GM18858 (cell line): Measurements from ENCODE around the gene GADD45A.

Experiments
- ATAC-seq: cut with Tn5 transposase; IDR thresholded peaks from one replicate; pipeline ENCODE4 v1.9.1; 2021; ENCODE audit not compliant: unreplicated experiment

Gene GADD45A

DNA sequence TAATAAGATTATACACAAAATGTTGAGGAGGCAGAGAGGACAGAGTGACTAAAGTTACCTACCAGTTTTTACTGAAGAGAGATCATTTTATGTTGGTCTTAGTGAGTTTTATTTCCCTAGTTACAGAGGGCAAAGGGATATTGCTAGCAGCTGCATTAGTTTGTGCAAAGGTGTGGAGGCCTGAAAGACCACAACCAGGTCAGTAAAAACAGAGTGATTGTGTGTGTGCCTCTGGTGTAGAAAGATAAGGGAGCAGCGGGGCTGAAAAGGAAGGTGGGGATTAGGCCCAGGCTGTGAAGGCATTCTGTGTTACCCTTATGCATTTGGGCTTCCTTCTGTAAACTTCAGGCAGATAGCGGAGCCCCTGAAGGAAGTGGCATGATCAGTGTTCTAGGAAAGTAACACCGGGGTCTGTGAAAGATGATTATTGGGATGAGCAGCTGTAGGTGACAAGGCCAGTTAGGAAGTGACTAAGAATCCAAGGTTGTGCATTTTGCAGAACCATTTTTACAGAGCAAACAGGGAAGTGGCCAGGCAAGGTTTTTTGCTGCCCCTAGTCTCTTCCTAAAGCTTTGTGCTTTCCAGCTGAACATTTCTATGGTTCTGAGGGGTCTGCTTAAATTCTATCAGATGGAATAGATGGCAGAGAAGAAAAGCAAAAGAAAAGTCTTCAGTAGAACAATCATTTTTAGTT is 3.7 kb downstream of the GADD45A start:
- no peak for ATAC-seq

DNA sequence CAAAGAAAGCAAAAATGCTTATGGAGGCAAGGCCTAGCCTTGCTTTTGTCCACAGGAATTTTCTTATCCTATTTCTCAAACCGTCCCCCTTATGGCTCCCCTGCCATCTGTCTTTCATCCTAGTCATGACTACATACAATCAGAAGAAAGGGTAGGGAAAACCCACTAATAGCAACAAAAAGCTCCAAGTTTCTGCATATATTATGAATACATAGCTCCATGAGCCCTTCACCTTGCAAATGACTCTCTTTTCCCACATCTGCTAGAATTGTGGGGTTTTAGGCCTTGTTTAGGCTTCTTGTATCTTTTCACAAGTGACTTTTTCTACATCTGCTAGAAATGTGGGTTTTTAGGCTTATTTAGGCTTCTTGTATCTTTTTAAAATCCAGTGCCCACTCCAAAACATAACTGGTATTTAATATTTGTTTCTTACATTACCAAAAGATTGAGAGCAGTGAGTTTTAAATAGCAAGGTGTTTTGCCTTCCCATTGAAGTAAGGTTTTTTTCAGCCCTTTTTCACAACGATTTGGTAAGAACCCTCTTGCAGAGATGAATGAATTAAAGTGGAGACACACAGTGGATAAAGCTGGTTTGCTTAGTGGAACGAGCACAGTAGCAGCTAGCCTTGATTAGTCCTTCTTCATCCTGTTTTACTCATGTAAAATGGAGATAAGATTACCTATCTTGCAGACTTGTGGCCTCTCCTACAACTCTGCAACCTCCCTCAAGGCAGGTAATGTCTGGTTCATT is 4.4 kb downstream of the GADD45A start:
- ATAC-seq, result no peak

DNA sequence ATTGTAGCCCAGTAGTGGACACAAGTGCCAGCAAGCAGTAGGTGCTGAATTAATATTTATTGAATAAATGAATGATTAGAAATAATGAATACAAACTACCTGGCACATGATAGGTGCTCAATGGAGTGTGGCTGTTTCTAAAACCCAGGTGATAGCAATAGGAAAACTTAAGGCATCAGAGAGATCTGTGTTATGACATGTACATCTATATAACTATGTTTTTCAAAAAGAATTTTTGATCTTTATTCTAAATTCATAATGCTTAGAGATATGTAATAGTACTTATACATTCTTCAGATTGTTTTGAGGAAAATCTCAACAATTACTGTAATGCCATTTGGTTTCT is 5.0 kb downstream of the GADD45A start:
- no peak for ATAC-seq

DNA sequence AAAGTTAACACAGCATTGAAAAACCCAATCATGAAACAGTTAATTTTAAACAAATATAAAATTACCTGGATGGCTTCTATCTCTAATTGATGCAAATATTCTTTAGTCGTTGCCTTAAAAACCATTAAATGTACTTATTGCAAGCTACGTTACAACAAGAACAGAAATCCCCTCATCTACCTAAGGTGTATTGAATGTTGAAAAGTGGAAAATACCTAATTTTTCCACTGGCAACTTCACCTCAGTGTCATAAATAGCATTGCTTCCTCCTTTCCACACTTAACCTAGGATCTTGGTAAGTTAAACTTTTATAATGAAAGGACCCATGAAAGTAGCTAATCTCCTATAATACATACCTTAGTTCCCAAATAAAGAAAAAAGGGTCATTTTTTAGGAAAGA is 5.4 kb downstream of the GADD45A start:
- no peak for ATAC-seq

DNA sequence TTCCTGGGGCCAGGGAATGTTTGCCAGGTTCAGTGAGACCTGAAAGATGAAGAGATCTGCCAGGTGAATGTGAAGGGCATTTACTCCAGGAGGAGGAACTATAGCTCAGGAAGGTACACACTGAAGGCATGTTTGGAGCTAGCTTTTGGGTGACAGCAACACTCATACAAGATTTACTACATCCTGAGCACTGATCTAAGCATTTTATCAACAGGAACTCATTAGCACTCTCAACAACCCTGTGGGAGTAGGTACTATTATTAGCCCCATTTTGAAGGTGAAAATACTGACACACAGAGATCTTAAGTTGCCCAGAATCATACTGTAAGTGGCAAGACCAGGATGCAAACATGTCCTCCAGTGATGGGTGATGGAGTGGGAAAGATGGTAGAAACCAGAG is 6.7 kb downstream of the GADD45A start:
- no peak for ATAC-seq

DNA sequence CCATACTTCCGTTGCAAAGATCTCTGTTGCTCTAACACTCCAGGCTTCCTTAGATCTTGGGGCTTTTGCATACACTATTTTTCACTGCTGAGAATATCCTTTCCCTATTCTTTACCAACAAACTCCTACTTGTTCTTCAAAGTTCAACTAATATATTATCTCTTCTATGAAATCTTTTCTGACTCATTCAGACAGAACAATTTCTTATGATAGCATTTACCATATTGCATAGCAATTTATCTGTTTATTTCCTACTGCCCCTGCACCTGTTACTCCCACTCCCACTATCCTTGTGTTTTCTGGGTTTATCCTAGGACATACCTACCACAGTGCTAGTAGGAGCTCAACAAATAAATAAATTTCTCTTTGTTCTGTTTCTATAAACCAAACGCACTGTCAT is 11.0 kb downstream of the GADD45A start:
- no peak for ATAC-seq

DNA sequence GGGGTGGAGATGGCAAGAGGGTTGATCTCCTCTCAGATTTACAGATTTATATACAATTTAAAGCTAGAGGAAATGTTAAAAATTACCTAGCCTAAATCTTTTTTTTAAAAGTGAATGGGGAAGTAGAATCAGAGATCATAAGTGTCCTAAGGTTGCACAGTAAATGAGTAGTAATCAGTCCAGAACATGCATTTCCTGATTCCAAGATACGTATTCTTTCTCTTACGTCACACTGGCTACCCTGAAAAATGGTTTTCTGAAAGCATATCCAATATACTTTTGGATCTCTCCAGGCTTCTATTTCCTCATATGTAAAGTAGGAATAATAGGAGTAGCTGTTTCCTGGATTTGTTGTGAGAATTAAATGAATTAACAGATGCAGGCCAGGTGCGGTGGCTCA is 11.7 kb downstream of the GADD45A start:
- ATAC-seq, result no peak

DNA sequence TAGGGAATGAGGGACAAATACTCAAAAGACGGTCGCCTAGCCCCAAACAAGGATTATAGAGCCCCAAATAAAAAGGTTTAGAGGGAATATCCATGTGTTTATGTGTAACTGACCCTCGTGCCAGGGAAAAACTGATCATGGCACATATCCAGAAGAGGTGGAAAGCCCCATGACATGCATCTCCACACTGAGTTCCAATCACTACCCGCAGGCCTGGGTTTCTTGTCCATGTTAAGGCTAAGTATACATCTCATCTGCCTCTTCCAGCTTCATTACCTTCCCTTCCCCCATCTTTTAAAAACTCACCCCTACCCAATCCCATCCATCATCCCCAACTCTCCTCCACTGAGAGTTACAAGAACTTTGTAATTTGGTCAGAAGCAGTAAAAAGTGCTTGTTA is 15.2 kb downstream of the GADD45A start:
- ATAC-seq, result no peak

DNA sequence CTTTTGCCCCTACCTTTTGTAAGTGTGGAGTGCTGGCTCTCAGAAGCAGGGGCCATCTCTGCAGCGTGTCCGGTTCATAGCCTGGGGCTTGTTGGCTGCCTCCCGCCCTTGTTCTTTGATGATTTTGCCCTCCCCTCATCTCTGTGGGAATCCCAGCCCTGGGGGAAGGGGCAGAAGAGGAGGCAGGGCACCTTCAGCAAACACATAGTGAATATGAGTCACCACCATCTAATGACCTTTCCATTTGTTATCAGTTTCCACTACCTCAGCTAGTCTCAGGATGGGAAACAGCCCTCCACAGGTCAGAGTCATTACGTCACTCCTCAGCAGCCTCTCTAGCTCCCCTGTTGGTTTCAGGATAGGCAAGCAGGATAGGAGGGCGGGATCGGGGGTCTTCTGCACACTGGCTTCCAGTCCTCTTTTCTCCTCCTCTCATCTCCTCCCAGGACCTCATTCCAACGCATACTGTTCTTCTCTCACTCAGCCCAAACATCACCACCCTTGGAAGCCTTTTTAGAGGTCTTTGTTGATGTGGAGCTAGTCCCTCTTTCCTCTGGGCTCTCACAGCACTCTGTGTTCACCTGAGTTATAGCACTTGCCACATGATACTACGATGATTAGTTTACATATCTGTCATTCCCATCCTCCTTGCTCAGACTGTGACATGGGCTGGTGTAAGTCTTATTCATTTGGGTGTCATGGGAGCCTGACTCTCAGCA is 15.8 kb downstream of the GADD45A start:
- peak; percentile 60 for ATAC-seq

DNA sequence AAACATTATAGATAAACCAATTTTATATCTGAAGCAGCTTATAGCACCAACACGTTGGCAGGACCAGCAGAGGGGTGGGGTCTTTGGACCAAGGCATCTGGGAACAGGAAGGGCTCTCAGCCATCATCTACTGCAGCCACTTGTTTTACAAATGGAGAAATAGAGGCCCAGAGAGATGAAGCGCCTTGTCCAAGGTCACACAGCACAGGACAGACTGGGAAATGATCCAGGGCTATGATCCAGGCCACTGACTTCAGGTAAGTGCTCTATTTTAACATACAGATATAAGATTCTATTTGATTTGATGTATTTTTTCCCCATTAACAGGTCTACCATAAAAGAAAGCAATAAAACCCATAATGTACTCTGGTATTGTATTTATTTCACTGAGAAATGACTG is 16.9 kb downstream of the GADD45A start:
- ATAC-seq, result no peak

DNA sequence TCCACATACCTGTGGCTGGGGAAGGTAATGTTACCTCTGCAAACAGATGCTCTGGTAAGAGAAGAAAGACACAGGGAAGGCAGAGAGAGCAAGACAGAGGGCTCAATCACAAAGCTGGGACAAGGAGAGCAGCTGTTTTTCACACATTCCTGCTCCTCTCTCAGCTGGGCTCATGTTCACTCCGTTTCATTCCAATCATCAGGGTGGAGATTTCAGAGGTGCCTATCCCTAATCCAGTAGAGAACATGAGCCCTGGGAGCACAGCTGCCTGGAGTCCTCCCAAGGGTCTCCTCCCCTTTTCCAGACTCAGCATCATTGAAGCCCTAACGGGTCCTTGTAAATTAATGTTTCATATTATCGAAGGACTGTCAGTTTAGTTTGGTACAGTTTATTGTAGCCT is 19.4 kb downstream of the GADD45A start:
- ATAC-seq, result no peak

DNA sequence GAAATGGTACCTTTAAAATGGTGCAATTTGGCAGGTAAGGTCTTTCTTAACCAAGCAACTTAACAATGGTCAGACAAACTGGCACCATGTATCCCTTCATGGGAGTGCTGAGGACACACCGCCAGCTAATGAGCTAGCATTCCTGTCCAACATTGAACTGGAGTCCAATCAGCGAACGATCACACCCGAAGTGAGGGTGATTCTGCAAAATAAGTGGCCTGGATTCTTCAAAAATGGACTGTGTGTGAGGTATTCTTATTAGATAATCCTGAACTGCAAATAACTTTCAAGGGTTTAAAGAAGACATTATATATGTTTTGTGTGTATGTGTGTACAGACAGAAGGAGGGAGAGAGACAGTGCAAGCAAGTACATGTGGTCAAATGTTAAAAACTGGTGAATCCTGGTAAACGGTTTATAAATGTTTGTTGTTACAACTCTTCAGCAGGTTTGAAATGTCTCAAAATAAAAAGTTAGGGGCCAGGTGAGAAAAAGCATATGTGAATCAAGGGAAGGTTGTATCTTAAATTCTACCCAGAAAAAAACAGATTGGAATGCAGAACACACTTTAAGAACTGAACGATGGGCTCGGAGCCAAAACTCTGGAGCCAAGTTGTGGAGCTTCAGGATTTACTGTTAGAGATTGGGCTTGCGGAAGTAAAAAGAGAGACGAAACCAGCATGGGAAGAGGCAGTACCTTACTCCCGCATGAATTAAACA is 20.9 kb downstream of the GADD45A start:
- no peak for ATAC-seq

DNA sequence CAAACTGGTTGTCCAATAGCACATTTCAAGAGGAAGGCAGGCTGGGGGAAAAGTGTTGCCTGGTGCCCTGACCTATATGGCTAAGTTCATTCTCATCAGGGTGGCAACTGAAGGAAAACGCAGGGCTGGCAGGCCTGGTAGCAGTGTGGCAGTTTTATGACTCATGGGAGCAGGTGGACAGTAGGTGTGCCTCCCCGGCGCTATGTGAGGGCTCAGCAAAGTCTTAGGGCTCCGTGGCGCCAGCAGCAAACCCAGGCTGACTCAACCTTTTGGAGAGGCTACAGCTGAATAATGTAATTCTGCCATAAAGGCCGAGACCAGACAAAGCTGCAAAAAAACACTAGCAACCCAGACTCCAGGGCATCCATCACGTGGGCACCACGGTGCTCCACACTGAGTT is 23.6 kb downstream of the GADD45A start:
- no peak for ATAC-seq

DNA sequence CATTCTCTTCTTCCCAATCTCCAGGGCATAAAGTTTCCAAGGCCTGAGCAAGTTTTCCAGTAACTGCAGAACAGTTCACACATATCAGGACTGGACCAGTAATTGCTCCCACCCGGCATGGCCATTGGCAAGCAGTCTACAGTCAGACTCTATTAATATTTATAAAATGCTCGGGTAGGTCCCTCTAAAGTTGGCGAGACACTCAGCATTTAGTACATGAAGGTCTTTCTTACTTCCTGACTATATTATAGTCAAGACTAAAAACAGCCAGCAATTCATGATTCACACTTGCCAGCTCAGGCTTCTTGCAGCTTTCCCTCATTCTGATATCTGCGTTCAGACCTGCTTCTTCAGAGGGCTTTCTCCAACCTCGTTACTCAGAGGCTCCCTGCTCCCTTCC is 25.4 kb downstream of the GADD45A start:
- no peak for ATAC-seq

DNA sequence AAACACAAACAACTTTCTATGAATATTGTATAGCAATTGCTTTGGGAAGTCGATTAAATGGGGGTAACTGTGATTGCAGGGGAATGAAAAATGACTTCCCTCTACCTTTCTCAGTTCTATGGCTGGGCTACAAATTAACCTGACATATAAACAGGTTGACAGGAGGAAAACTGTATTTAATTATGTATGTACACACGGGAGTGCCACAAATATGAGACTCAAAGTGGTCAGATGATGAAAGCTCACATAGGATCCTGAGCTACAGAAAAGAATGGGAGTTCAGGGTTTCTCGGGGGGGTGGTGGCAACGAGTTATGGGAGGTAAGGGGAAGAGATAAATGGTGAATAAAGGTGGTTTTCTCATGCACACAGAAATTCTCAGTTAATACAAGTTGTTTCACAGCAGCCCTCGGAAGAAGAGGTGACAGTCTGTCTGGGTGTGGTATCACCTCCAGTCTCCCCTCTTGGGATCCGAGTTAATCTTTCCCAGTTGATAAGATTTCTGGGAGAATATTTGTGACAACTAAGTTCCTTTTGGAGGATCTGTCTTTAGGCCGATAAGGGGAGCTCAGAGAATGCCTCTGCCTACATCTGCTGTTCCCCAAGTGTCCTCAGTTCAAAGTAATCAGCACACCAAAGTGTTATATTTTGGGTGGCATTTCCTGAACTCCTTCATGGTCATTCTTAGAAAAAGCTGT is 26.3 kb downstream of the GADD45A start:
- no peak for ATAC-seq

DNA sequence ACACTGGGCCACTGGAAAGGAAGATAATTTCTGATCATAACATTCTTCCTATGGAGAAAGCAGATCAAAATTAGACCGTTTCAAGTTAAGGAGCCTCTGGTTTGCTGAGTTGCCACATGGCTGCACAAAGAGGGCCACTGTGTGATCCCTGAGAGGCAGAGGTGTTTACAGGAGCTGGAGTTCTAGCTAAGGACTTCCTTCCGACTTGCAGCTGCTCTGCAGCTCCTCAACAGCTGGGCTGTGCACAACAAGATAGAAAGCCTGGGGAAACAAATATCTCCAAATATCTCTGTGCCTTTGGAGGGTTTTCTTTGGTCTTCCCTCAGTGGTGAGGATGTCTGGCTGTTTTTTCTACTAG is 26.8 kb downstream of the GADD45A start:
- ATAC-seq, result no peak

DNA sequence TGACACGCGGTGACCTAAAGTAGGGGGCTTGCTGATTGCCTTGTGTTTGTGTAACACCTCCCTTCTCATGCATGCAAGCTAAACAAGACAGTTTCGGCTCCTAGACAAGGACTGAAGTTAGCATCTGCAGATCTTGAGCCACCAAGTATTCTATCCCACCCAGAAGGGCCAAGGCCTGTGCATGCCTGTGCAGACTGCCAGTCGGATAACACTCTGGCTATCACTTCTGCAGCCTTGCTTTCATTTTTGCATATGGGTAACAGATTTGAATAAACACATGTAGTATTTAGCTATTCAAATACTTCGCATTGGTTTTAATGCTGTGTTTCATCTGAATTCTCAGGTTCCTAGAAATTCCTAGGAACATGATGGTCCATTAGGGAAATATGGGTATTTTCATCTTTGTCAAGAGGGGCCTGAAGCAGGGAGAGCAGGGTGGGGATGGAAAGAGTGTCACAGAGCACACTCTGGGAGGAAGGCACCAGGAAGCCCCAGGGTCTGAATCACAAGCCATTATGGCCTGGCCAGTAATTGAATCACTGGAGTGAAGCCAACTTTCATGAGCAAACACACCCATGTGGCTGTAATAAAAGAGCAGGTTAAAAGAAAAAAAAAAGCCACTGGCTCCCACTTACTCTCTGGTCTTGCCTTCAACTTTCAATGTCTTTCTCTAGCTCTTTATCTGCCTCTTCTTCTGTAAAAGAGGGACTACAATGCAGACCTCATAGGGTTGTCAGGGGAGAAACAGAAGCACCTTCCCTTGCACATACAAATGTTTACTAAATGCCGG is 28.3 kb downstream of the GADD45A start:
- ATAC-seq, result no peak

DNA sequence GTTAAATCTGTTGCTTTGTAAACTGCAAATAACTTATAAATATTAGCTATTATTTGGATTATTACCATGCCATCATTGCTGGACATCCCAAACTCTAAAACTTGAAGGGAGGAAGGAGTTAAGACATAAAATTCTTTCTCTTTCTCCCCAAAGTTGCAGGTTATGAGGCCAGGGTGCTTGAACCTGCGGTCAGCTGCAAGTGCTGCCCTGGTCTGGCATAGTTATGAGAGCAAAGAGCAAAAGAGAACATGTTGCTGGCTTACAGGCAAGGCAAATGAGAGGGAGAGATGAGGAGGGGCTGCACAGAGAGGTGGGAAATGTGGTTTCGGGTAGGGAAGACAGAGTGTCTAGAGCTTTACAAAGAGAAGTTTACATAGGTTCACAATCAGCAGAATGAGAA is 30.8 kb downstream of the GADD45A start:
- no peak for ATAC-seq

DNA sequence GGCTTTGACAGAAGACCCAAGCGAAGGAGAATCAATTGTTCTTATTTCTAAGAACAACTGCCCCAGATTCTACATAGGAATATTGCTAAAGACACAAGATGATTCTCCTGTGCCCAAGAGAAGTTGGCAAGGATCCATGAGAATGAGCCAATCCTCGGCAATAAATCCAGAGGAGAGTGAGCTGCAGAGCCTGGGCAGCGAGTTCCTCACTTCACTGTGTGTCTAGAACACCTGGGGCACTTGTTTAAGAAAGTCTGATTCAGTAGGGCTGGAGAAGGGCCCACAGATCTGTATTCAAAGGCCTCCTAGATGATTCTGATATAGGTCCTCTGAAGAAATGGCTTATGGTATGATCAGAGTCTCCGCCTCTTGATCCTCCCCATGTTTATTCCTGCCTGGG is 31.8 kb downstream of the GADD45A start:
- no peak for ATAC-seq

DNA sequence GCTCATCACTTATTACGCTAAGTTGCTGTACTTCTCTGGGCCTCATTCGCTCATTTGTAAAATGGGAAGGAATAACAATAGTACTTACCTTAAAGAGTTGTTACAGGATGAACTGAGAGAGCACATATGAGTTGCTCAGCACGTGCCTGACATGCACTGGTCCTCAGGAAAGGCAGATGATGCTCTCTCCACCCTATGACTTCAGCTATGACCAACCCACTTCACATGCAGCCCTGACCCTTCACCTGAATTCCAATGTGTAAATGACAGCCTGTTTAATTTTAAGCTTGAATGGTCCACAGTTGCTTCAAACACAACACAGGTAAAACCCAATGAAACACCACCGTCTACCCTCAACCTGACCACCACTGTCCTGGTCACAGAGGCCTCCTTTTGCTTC is 32.9 kb downstream of the GADD45A start:
- no peak for ATAC-seq
